NB4 (cell line): ENCODE results near the gene KCNK13.

Source experiments
- DNase-seq: peaks from one replicate; pipeline ENCODE4 v3.0.0; 2010; ENCODE audit warnings: low read depth
- H3K4me3 ChIP-seq: one replicate; pipeline ENCODE4 v1.5.1; 2011; ENCODE audit warnings: mild to moderate bottlenecking, low read depth, low read length, moderate library complexity
- CTCF ChIP-seq: IDR thresholded peaks from one replicate; pipeline ENCODE4 v1.5.1; 2012; ENCODE audit warnings: low read depth, low read length
- MAX ChIP-seq: IDR thresholded peaks from 2 replicates; pipeline ENCODE4 v1.6.1; 2011; ENCODE audit warnings: low read depth, low read length
- MYC ChIP-seq: IDR thresholded peaks from 2 replicates; pipeline ENCODE4 v1.6.1; 2011; ENCODE audit warnings: low read depth, low read length
- POLR2A ChIP-seq: IDR thresholded peaks from 2 replicates; pipeline ENCODE4 v1.6.1; 2011; ENCODE audit warnings: mild to moderate bottlenecking; ENCODE audit not compliant: insufficient read length; ENCODE audit errors: extremely low read depth

The KCNK13 gene

GRCh38 chr14:90159688-90160087 is 97.9 kb downstream of the KCNK13 start:
- no peak for TF ChIP-seq MYC
- no peak for TF ChIP-seq POLR2A
- no peak for TF ChIP-seq MAX
- no peak for TF ChIP-seq CTCF
- no peak for DNase-seq
- H3K4me3 ChIP-seq = no peak overlapping the region

GRCh38 chr14:90161129-90161528 is 99.3 kb downstream of the KCNK13 start:
- TF ChIP-seq MAX (no peak), POLR2A (no peak), MYC (no peak), CTCF (no peak)
- no peak overlapping the region for H3K4me3 ChIP-seq
- no peak for DNase-seq

- H3K4me3 ChIP-seq = no peak overlapping the region
- TF ChIP-seq POLR2A = no peak
- no peak for TF ChIP-seq MAX
- no peak for TF ChIP-seq CTCF
- no peak for TF ChIP-seq MYC
- no peak for DNase-seq
Observed at GRCh38 chr14:90168425-90169105, 106.8 kb downstream of the KCNK13 start.

GRCh38 chr14:90175631-90176030 is 113.8 kb downstream of the KCNK13 start:
- no peak overlapping the region for H3K4me3 ChIP-seq
- DNase-seq = no peak
- TF ChIP-seq POLR2A (no peak), MYC (no peak), CTCF (no peak), MAX (no peak)

- no peak overlapping the region for H3K4me3 ChIP-seq
- no peak for TF ChIP-seq MAX
- no peak for TF ChIP-seq CTCF
- TF ChIP-seq POLR2A = no peak
- no peak for TF ChIP-seq MYC
- DNase-seq = no peak
Observed at GRCh38 chr14:90177539-90178189, 115.9 kb downstream of the KCNK13 start.
